Breast epithelium (tissue), 4 donors: ENCODE measurements around the gene PKDREJ. TPM values are rescaled to one million over a fixed set of nuclear protein-coding genes. Genes with fewer than 3 reads are reported as not detected.
"Not testable (repeated sequence)": the region's sequence is repeated elsewhere in the genome, so short reads cannot be mapped to it uniquely, and the experiment has no call there.

Source experiments
- DNase-seq, 2 donors: peaks; one replicate each; pipeline ENCODE4 v3.0.0-alpha.2; 2019; ENCODE audit warnings: low spot score in 2 of 2
- H3K27ac ChIP-seq, 2 donors: fragments of 200-600 bp; sonication (generic) in 1 of 2; one replicate each; pipeline ENCODE4 v1.5.1; 2016 to 2019; ENCODE audit warnings: mild to moderate bottlenecking in 1 of 2
- H3K27me3 ChIP-seq, 2 donors: fragments of 200-600 bp; sonication (generic) in 1 of 2; one replicate each; pipeline versions ENCODE4 v1.5.1 to v1.6.0; 2017 to 2019; ENCODE audit warnings: control low read depth in 1 of 2, mild to moderate bottlenecking in 1 of 2
- H3K36me3 ChIP-seq: fragments of 200-600 bp; one replicate; pipeline ENCODE4 v1.5.1; 2019
- H3K4me1 ChIP-seq, 2 donors: fragments of 200-600 bp; sonication (generic); one replicate each; pipeline ENCODE4 v1.5.1; 2016 to 2019; ENCODE audit warnings: control low read depth in 1 of 2
- H3K4me3 ChIP-seq, 3 donors: fragments of 200-600 bp; sonication (generic); 1 replicate in 2 of 3; 2 replicates in 1 of 3; pipeline ENCODE4 v1.5.1; 2016 to 2019; ENCODE audit warnings: mild to moderate bottlenecking in 3 of 3, moderate library complexity in 2 of 3
- H3K9me3 ChIP-seq, 2 donors: fragments of 200-600 bp; sonication (generic) in 1 of 2; one replicate each; pipeline ENCODE4 v1.5.1; 2016 to 2019; ENCODE audit warnings: control low read depth in 1 of 2
- CTCF ChIP-seq, 3 donors: fragments of 450-650 bp; IDR thresholded peaks; one replicate each; pipeline ENCODE4 v1.5.1; 2016 to 2017; ENCODE audit warnings: antibody characterized with exemption in 3 of 3, mild to moderate bottlenecking in 3 of 3, moderate library complexity in 3 of 3
- POLR2A ChIP-seq: fragments of 450-650 bp; IDR thresholded peaks from one replicate; pipeline ENCODE4 v1.6.1; 2016; ENCODE audit warnings: antibody characterized with exemption, mild to moderate bottlenecking, moderate library complexity
- POLR2AphosphoS5 ChIP-seq, 3 donors: sonication (generic); formaldehyde crosslinking; IDR thresholded peaks; one replicate each; pipeline ENCODE4 v1.6.1; 2017; ENCODE audit warnings: antibody characterized with exemption in 3 of 3
- intact Hi-C: fragments of 100-400 bp; cut with DNase I; formaldehyde crosslinking; loops from one replicate; pipeline ENCODE4 v1.15.1; 2023; ENCODE audit warnings: low total_unique reads
- total RNA-seq, 3 donors: library from RNA; depleted of rRNA; stranded (reverse); fragments of >200 nt; gene quantifications; one replicate each; pipeline ENCODE4 v1.1.0, GENCODE V29; 2016

The PKDREJ gene
- total RNA-seq, result under 1 TPM in 1 of 3 donors, not detected in 2; 0.16 TPM

DNA sequence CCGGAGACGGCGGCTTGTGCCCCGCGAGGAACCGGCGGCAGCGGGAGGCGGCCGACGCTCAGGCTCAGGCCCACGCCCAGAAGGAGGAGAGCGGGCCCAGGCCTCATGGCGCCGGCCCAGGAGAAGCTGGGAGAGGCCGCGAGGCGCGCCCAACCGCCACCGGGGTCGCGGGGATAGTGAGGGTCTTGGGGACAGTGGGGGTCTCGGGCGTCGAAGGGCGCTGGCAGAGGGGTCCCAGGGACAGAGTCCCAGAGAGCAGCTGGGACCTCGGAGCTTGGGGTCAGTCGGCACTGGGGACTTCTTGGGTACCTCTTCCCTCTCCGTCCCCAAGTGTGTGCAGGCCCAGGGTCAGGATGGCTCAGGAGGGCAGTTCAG lies at the start of gene PKDREJ:
Gene PKDREJ, minus strand, starts transcription at position 128 of the 375 bp plus-strand sequence. Its CDS starts 21 bp downstream, at position 107.
- TF ChIP-seq POLR2A, result no peak
- TF ChIP-seq POLR2AphosphoS5 (IDR thresholded peaks at IDR 0.05), result no peak
- no peak for TF ChIP-seq CTCF (IDR thresholded peaks at IDR 0.05)
- peak in 1 of 2 donors; percentile 47 for DNase-seq
- Histone ChIP-seq H3K9me3 (no peaks in the 10 kb centered on the region), H3K4me1 (no peaks in the 10 kb centered on the region), H3K27me3 (no peaks in the 10 kb centered on the region), H3K4me3 (peak within 1 kb of the TSS; percentile 15 to 67 (median 45)), H3K27ac (no peak within 1 kb of the TSS), H3K36me3 (no peaks in the 10 kb centered on the region)
- intact Hi-C loops, result no loop called here

DNA sequence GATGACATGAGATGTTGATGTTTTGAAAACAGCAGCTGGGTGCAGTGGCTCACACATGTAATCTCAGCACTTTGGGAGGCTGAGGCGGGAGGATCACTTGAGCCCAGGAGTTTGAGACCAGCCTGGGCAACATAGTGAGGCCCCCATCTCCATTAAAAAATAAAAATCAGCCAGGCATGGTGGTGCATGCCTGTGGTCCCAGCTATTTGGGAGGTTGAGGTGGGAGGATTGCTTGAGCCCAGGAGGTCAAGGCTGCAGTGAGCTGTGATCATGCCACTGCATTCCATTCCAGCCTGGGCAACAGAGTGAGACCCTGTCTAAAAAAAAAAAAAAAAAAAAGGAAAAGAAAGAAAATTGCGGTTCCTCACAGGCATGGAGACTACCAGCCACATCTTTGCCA lies 49.7 kb upstream of the PKDREJ start:
- intact Hi-C loops, H3K27me3 ChIP-seq, DNase-seq, H3K4me3 ChIP-seq, H3K36me3 ChIP-seq, H3K9me3 ChIP-seq, H3K4me1 ChIP-seq, H3K27ac ChIP-seq: not testable (repeated sequence)

DNA sequence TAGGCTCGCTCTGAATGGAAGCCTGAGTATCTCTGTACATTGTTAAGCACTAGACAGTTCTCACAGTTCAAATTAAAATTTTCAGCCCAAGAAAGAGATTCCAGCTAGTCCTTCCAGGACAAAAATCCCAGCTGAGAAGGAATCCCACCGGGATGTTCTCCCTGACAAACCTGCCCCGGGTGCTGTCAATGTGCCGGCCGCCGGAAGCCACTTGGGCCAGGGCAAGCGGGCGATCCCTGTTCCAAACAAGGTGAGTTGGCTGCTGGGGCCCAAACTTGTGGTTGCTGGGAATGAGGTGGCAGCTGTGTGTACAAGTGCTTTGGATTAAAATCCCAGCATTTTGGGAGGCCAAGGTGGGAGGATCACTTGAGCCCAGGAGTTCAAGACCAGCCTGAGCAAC lies 48.9 kb upstream of the PKDREJ start:
- Histone ChIP-seq H3K9me3 (no peaks in the 10 kb centered on the region), H3K36me3 (no peaks in the 10 kb centered on the region), H3K4me1 (no peaks in the 10 kb centered on the region), H3K4me3 (no peak overlapping the region), H3K27ac (no peak overlapping the region), H3K27me3 (no peaks in the 10 kb centered on the region)
- no peak for DNase-seq
- no peak for TF ChIP-seq POLR2AphosphoS5 (IDR thresholded peaks at IDR 0.05)
- no peak for TF ChIP-seq POLR2A
- TF ChIP-seq CTCF (IDR thresholded peaks at IDR 0.05), result no peak
- intact Hi-C loops, result no loop called here

GRCh38 chr22:46309526-46310085 lies 46.5 kb upstream of the PKDREJ start:
- Histone ChIP-seq H3K36me3 (no peaks in the 10 kb centered on the region), H3K4me1 (no peaks in the 10 kb centered on the region), H3K9me3 (no peaks in the 10 kb centered on the region), H3K4me3 (no peak overlapping the region), H3K27ac (no peak overlapping the region), H3K27me3 (no peaks in the 10 kb centered on the region)
- intact Hi-C loops, result no loop called here
- no peak for DNase-seq
- TF ChIP-seq POLR2A (no peak), CTCF (IDR thresholded peaks at IDR 0.05) (no peak), POLR2AphosphoS5 (IDR thresholded peaks at IDR 0.05) (no peak)

DNA sequence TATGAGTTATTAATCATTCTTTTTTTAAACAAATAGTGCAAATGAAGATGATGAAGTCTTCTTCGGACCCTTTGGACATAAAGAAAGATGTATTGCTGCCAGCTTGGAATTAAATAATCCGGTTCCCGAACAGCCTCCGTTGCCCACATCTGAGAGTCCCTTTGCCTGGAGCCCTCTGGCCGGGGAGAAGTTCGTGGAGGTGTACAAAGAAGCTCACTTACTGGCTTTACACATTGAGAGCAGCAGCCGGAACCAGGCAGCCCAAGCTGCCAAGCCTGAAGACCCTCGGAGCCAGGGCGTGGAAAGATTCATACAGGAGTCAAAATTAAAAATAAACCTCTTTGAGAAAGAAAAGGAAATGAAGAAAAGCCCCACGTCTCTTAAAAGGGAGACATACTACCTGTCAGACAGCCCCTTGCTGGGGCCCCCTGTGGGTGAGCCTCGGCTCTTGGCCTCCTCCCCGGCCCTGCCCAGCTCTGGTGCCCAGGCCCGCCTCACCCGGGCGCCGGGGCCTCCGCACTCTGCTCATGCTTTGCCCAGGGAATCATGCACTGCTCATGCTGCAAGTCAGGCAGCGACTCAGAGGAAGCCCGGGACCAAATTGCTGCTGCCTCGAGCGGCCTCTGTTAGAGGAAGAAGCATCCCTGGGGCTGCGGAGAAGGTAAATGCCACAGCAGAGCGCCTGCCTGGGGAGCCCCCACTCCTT lies 45.3 kb upstream of the PKDREJ start:
- no peaks in the 10 kb centered on the region for H3K27me3 ChIP-seq
- DNase-seq, result no peak
- H3K4me3 ChIP-seq, result no peak overlapping the region
- no peaks in the 10 kb centered on the region for H3K9me3 ChIP-seq
- H3K27ac ChIP-seq, result peak overlapping the region in 1 of 2 donors; percentile 23
- no peaks in the 10 kb centered on the region for H3K36me3 ChIP-seq
- no peaks in the 10 kb centered on the region for H3K4me1 ChIP-seq
- intact Hi-C loops, result no loop called here
- TF ChIP-seq POLR2A, result no peak
- TF ChIP-seq CTCF (IDR thresholded peaks at IDR 0.05), result no peak
- no peak for TF ChIP-seq POLR2AphosphoS5 (IDR thresholded peaks at IDR 0.05)
